ENCODE measurements around the gene MYO3B.

The MYO3B gene

DNA sequence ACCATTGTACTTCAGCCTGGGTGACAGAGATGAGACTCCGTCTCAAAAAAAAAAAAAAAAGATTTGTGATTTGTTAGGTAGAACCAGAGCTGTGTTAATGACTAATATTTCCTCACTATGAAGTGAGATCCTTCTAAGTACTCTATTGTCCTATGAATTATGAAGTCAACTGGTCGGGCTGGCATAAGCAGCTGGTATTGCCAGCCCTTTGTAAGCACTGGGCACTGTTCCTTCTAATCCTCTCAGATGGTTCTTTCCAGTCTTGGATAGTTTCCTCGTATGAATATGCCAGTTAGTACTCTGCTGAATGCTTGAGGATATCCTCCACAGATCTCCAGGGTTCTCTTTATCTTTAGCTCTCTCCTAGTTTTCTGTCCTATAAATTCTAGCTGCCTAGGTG, 314.1 kb downstream of the MYO3B start:
- DNase-seq = no peak

DNA sequence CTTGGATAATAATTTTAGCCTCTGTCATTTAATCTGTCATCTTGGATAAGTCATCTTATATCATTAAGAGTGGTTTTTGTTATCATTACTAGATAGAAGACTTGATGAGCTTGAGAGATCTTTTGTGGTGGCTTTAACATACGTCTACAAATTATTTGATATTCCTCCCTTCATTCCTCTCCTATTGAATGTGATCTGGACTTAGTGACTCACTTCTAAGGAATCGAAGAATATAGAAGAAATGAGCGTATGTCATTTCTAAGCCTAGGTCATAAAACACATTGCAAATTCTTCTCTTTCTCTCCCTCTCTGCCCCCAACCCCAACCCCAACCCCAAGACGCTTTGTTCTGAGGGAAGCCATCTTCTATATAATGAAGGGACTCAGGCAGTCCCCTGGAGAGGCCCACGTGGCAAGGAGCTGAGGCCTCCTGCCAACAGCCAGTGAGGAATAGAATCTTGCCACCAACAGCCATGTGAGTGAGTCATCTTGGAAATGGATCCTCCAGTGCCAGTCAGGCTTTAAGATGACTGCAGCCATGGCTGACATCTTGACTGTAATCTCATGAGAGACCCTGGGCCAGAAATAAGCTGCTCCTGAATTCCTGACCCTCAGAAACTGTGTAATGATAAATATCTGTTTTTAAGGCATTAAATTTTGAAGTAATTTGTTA, 315.6 kb downstream of the MYO3B start:
- DNase-seq = no peak

GRCh38 chr2:170495896-170496295, 317.9 kb downstream of the MYO3B start:
- DNase-seq = no peak

DNA sequence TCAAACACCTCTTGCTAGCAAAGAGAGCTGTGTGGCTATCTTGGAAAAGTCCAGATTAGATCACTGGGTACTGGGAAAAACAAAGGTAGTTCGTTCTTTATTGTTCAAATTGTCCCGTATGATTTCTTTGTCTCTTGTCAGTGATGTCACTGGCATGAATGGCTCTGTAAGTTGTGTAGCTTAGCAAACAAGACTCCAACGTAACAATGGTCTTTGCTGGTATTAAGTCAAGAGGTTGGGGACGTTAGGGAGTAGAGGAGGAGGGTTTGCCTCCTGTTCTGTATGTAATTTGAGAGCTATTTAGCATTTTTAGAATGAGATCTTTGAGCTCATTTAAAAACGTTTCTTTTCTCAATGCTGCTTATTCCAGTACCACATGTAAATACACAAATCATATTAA, 320.7 kb downstream of the MYO3B start:
- no peak for DNase-seq

DNA sequence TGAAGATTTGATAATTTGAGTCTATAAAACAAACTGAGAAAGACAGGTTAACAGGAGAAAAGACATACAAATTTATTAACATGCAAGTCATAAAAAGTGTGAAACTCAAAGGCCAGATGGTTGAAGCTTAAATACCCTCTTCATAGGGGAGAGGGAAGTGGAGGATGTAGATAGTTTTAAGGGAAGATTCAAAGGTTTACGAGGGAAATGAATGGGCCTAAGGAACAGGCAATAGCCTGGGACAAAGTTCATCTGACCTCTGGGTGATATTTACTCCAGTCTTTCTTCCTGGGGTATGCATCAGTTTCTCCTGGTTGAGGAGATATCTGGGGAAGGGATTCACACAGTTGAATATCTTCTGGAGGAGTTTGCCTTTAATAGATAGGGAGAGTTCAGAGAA, 322.2 kb downstream of the MYO3B start:
- DNase-seq = no peak

DNA sequence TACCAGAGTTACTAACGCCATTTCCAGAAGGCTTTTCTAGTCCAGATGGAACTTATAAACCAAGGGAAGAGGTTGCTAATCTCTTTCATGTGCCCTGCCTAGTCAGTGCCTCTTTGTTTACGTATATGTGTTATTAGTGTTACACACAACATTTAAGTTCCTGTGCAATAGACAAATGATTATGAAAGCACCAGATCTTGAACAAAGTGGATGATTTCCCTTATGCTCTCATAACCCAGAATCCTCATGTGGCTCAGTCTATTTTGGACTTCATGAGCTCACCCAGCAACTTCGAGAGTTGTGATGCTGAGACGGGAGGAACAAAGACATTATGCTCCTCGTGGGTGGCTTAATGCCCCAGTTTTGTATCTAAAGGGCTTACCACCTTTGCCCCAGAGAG, 322.8 kb downstream of the MYO3B start:
- DNase-seq = no peak

DNA sequence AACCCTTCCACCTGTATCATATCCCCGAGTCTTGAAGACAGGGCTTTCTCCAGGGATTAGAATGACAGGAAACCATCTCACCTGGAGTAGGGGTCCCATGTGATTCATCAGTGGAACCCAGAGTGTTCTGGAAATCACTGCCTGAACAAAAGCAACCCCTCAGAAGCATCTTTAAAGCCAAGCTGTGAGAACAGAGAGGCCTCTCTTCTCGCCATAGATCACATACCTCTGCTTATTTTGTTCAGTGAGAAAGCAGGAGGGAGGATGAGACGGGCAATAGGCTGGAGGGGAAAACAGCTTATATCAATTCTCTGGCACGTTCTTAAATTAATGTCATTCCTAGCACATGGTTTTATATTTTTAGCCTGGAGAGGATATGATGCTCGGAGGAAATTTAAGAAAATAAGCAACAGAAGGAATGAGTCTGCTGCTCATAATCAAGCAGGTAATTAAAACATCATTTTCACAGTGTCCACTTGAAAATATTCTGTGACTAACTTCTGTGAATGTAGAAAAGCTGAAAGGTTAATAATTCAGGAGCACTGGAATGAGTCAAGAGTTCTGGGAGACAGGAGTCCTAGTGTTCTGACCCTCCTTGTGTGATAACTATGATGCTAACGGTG, 323.6 kb downstream of the MYO3B start:
- no peak for DNase-seq

GRCh38 chr2:170502361-170503130, 324.6 kb downstream of the MYO3B start:
- no peak for DNase-seq

GRCh38 chr2:170503563-170503962, 325.6 kb downstream of the MYO3B start:
- DNase-seq = no peak

GRCh38 chr2:170503971-170504809, 326.2 kb downstream of the MYO3B start:
- DNase-seq = no peak

DNA sequence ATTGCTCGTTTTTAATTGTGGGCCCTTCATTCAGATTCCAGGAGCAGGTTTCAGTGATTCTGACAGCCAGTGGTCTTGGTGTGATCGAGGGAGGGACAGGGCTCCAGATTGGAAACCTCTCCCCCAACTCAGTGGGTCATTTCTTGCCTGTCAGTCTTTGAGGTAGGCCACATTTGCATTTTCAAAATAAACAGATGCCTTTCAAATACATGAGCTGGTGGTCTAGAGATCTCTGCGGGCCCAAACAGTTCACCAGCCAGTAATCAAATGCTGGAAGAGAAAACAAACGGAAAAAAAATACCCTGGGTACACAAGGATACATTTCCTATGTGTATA, 326.8 kb downstream of the MYO3B start:
- DNase-seq = no peak

- DNase-seq = no peak
Measured at GRCh38 chr2:170505631-170506275, 327.8 kb downstream of the MYO3B start.

DNA sequence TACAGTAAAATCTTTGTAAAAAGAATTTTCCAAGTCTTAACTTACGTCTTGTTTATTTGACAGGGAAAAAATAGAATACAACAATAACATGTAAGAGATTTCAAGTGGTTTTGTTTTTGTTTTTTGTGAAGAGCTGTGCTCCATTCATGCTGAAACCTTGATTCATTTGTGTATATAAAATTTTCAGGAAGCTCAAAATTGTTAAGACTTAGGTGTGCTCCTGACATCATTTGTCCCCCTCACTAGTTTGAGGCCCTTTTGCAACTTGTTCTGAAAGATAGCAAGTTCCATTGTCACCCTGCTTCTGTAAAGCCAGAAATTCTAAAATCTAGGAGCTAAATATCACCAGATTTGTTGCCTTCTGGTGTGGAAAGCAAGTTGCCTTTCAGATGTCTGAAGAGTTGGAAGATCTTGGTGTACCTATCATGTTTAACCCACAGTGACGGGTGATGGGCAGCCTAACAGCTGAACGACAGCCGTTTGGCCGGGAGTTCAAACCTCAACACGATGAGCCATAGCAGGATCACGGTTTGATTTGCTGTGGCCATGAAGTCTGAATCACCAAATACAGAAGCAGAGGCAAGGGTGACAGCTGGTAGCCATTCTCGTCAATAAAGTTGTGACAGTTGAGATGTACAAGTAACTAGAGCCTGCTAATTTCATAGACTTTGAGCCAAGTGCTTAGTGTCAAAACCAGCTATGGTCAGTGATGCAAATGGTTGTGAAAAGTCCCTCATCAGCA, 331.7 kb downstream of the MYO3B start:
- no peak for DNase-seq

GRCh38 chr2:170512266-170512665, 334.3 kb downstream of the MYO3B start:
- no peak for DNase-seq

DNA sequence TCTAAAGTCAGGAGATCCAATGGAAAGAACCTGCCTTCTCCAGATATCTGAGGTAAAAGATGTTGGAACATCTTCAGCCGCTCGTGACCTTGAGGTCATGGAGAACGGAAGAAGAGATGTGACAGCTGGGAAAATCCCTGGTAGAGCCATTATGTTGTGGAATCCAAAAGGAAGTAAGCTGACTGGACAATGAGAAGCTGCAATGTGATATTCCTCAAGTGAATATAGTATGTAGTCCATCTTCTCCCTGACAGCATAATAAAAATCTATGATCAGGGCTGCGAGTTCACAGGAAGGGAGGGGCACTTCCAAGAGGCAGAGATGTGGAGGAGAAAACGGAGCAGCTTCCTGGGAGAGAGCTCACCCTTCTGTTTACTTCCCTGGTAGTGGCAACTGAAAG, 336.2 kb downstream of the MYO3B start:
- no peak for DNase-seq

GRCh38 chr2:170517538-170517937, 339.6 kb downstream of the MYO3B start:
- DNase-seq = no peak

- DNase-seq = no peak
Measured at GRCh38 chr2:170518911-170519310, 341.0 kb downstream of the MYO3B start.

DNA sequence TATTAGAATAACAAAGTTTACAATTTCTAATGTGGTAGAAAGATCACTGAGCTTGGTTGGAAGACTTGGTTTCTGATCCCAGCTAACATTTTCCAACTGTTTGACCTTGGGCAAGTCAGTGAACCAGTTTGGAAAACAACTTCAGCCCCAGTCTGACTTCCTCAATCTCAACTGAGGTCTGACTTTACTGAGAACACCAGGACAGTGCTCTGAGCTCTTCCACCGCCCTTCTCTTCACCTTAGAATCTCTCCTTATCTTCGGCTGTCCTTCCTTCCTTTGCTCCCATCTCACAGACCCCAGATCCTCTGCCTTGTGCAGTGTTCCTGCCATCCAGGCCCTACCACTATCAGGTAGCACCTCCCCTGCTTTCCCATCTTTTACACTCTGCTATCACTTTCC, 343.4 kb downstream of the MYO3B start:
- no peak for DNase-seq

DNA sequence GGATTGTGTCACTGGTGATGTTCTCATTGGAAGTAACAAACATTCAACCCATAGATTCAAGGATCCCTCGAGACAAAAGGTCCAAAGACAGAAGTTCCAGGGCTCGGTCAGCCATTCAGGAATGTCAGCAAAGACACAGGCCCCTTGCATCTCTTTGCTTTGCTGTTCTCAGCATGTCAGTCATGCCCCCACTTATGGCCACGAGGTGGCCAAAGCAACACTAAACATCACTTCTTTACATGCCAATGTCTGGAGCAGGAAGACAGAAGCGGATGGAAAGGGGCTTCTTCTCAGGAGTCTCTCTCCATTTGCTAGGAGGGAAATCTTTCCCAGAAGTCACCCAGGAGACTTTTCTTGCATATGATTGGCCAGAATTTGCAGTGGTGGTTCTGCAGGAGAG, 345.6 kb downstream of the MYO3B start:
- no peak for DNase-seq

GRCh38 chr2:170524828-170525565, 347.1 kb downstream of the MYO3B start:
- DNase-seq = no peak

- DNase-seq = no peak
Measured at GRCh38 chr2:170525566-170525900, 347.6 kb downstream of the MYO3B start.
